ENCODE measurements around the gene NIPAL3. TPM values are rescaled to one million over a fixed set of nuclear protein-coding genes. Genes with fewer than 3 reads are reported as not detected.

The NIPAL3 gene
- total RNA-seq, 3 donors from 2014 or later (not counting 1 experiment from before 2014, with no cell fraction given), result 16.6 to 31.9 (median 29.4) TPM

GRCh38 chr1:24502065-24502708 is 86.6 kb downstream of the NIPAL3 start:
- H3K27me3 ChIP-seq (ENCODE audit: control insufficient read depth, insufficient read depth, low read length), result peaks cover 22% of the 10 kb centered on the region
- Mint-ChIP-seq H3K27ac (peak overlapping the region; percentile 16 to 69), H3K4me1 (peaks cover 36 to 43% of the 10 kb centered on the region in 2 donors), H3K36me3 (no peaks in the 10 kb centered on the region), H3K4me3 (peak overlapping the region; percentile 79), H3K9me3 (no peaks in the 10 kb centered on the region), H3K27me3 (ENCODE audit: low read depth in 2 of 2) (peaks cover 73 to 78% of the 10 kb centered on the region in 2 donors)
- DNase-seq (peak; percentile 55 to 92), ATAC-seq (peak; percentile 65 to 69 (median 65))
- peak overlapping the region; percentile 78 for H3K4me3 ChIP-seq (ENCODE audit: low read length)
- no peaks in the 10 kb centered on the region for H3K9me3 ChIP-seq (ENCODE audit: control insufficient read depth, insufficient read depth, low read length)
- H3K36me3 ChIP-seq (ENCODE audit: control insufficient read depth, insufficient read depth, low read length), result no peaks in the 10 kb centered on the region
- no peak for TF ChIP-seq CTCF (IDR thresholded peaks at IDR 0.05)
- intact Hi-C loops (cut with micrococcal nuclease), result loop anchor here (5.0 kb wide), 1 partner anchor 35 kb away; no protein-coding TSS in a partner anchor
- peak overlapping the region; percentile 89 for H3K27ac ChIP-seq (ENCODE audit: low read length)
- under 1% methylated on average over 39 of the region's 39 CpGs for WGBS (ENCODE audit: insufficient coverage)
- peaks cover 39% of the 10 kb centered on the region for H3K4me1 ChIP-seq (ENCODE audit: control insufficient read depth, insufficient read depth, low read length)

GRCh38 chr1:24502709-24503058 is 87.1 kb downstream of the NIPAL3 start, which contains the start of gene RCAN3:
RCAN3 (plus strand) TSS chr1:24502836; CDS start chr1:24514373, 11,537 bp downstream.
- Histone ChIP-seq H3K4me3 (ENCODE audit: low read length) (peak within 1 kb of the TSS; percentile 78), H3K36me3 (ENCODE audit: control insufficient read depth, insufficient read depth, low read length) (no peaks in the 10 kb centered on the region), H3K9me3 (ENCODE audit: control insufficient read depth, insufficient read depth, low read length) (no peaks in the 10 kb centered on the region), H3K27me3 (ENCODE audit: control insufficient read depth, insufficient read depth, low read length) (peaks cover 17% of the 10 kb centered on the region), H3K4me1 (ENCODE audit: control insufficient read depth, insufficient read depth, low read length) (peaks cover 44% of the 10 kb centered on the region), H3K27ac (ENCODE audit: low read length) (peak within 1 kb of the TSS; percentile 89)
- Mint-ChIP-seq H3K4me1 (peaks cover 36 to 45% of the 10 kb centered on the region in 2 donors), H3K27ac (peak within 1 kb of the TSS; percentile 52 to 69), H3K4me3 (peak within 1 kb of the TSS; percentile 92), H3K27me3 (ENCODE audit: low read depth in 2 of 2) (peaks cover 73 to 77% of the 10 kb centered on the region in 2 donors), H3K36me3 (no peaks in the 10 kb centered on the region), H3K9me3 (no peaks in the 10 kb centered on the region)
- intact Hi-C loops (cut with micrococcal nuclease), result loop anchor here (5.0 kb wide), 1 partner anchor 35 kb away; no protein-coding TSS in a partner anchor
- TF ChIP-seq CTCF (IDR thresholded peaks at IDR 0.05), result no peak
- DNase-seq (peak; percentile 46 to 94), ATAC-seq (peak; percentile 65 to 85 (median 67))
- WGBS (ENCODE audit: insufficient coverage), result under 1% methylated on average over 53 of the region's 53 CpGs

- ATAC-seq (no peak), DNase-seq (peak in 1 of 2 donors; percentile 54)
- H3K36me3 Mint-ChIP-seq, result no peaks in the 10 kb centered on the region
- H3K27ac Mint-ChIP-seq, result peak overlapping the region; percentile 52 to 64
- no peaks in the 10 kb centered on the region for H3K9me3 Mint-ChIP-seq
- H3K4me3 Mint-ChIP-seq, result peak overlapping the region; percentile 92
- H3K27me3 ChIP-seq (ENCODE audit: control insufficient read depth, insufficient read depth, low read length), result peaks cover 14% of the 10 kb centered on the region
- no peaks in the 10 kb centered on the region for H3K9me3 ChIP-seq (ENCODE audit: control insufficient read depth, insufficient read depth, low read length)
- H3K4me3 ChIP-seq (ENCODE audit: low read length), result peak overlapping the region; percentile 54
- no peak for TF ChIP-seq CTCF (IDR thresholded peaks at IDR 0.05)
- H3K27me3 Mint-ChIP-seq (ENCODE audit: low read depth in 2 of 2), result peaks cover 73 to 77% of the 10 kb centered on the region in 2 donors
- 5% methylated on average over 39 of the region's 53 CpGs for WGBS (ENCODE audit: insufficient coverage)
- peak overlapping the region; percentile 49 for H3K27ac ChIP-seq (ENCODE audit: low read length)
- H3K4me1 ChIP-seq (ENCODE audit: control insufficient read depth, insufficient read depth, low read length), result peaks cover 47% of the 10 kb centered on the region
- no peaks in the 10 kb centered on the region for H3K36me3 ChIP-seq (ENCODE audit: control insufficient read depth, insufficient read depth, low read length)
- intact Hi-C loops (cut with micrococcal nuclease), result loop anchor here (5.0 kb wide), 1 partner anchor 34 kb away; no protein-coding TSS in a partner anchor
- peaks cover 32 to 42% of the 10 kb centered on the region in 2 donors for H3K4me1 Mint-ChIP-seq
Measured at GRCh38 chr1:24503059-24503751, 87.6 kb downstream of the NIPAL3 start.

All from natural killer cell (primary cell).